Fibroblast of skin of right biceps (primary cell): ENCODE measurements around the gene CFAP68.
"Not testable (repeated sequence)": the region's sequence is repeated elsewhere in the genome, so short reads cannot be mapped to it uniquely, and the experiment has no call there.

Experiments
- DNase-seq: peaks from one replicate; pipeline ENCODE4 v3.0.0-alpha.2; 2013

CFAP68 gene

DNA sequence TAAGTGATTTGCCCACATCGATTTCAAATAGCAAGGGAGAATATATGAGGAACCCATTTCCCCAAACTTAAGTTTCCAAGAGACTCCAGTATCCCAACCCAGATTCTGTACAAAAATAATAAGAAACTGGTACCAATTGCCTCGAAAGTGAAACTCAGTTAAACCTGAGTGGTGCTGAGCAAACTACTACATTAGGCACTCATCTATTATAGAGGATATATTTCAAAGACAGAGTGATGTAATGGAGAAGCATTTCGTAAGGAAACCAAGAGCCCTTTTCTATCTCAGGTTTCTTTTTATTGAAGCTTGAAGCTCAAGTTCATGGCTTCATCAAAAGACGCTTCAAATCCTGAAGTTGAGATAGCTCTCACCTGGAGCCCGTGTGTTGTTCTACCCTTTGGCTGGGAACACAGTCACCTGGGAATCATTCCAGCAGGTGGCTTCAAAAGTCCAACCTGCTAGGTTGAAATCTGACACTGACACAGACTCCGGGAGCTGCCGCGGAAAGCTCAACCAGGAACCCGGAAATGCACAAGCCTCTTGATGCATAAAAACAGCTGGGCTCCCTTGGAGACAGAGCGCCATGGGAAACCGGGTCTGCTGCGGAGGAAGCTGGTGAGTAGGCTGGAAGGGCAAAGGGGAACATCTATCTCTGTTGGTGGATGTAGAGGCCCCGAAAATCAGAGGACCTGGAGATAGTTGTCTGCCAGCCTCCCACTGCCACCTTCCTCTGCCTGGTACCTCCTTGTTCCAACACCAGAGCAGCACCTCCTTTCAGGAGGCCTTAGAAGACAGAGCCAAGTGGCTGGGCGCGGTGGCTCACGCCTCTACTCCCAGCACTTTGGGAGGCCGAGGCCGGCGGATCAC lies 39.3 kb downstream of the CFAP68 start, which contains the start of gene C11orf52:
TSS of gene C11orf52 (plus strand) at position 524 of the 867 bp plus-strand sequence. CDS start at position 584, 60 bp downstream.
- DNase-seq, result peak; percentile 62

DNA sequence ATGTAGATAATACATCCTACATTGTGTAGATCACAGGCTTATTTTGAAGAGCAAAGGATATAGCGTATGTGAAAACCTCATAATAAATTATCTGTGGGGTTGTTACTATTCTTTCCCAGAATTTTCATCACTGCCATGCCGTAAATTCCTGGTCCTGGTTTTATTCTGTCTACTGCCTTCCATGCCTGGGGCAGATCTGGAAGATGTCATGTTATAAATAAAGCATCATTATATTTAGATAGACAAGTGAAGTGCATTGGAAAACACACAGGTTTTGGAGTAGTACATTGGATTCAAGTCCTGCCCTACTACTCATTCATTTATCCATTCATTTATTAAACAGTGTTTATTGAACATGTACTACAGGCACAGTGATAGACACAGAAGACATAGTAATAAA lies 41.6 kb downstream of the CFAP68 start:
- DNase-seq, result no peak

DNA sequence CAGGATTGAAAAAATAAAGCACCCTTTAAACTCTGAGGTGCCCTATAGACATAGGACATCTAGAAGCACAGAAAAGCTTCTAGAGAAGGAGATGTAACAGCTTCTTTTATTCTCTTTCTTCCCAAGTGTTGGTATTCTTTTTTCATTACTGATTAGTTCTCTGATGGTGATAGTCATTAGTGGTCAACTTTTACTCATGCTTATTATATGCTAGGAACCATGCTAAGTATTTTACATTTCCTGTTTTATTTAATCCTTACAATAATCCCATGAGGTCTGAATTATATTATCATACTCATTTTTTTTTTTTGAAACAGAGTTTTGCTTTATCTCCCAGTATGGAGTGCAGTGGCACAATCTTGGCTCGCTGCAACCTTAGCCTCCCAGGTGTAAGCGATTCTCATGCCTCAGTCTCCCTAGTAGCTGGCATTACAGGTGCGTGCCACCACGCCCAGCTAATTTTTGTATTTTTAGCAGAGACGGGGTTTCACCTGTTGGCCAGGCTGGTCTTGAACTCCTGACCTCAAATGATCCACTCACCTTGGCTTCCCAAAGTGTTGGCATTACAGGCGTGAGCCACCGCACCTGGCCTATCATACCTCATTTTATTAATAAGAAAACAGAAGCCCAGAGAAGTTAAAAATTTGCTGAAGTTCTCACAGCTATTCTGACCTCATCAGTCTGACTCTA lies 42.3 kb downstream of the CFAP68 start:
- DNase-seq, result peak; percentile 42

DNA sequence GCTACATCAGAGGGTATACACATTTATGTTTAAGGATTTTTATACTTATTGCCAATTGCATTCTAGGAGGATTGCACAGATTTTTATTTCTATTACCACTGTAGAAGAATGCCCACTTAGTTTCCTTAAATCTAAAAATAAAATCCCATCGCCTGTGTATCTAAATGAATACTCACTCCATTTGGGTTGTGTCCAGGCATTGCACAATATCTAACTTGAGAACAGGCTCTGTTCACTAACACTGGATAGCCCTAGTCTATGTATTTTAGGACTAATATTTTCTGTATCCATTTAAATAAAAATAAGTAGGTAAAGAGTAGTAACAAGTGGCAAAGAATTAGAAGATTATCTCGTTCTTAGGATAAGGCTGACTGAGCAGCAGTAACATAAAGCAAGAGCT lies 43.5 kb downstream of the CFAP68 start:
- DNase-seq, result peak; percentile 89

DNA sequence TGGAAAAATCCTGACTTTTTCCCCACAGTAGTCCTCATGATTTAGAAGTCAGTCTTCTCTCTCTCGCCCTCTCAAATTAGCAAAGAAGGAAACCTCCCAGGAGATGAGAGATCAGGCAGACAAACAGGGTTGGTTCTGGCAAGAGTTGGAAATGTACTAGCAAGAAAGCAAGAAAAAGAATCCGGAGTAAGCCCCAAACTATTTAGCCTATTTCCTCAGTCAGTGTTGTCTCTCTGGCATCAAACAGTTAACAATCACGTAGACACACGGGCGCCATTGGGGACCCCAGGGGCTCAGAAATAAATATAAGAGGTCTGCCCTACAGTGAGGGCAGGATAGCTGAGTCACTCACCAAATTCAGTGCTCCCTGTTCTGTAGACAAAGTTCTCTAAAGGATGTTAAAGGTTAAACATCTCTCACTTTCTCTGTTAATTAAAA lies 44.0 kb downstream of the CFAP68 start:
- DNase-seq, result peak; percentile 88

DNA sequence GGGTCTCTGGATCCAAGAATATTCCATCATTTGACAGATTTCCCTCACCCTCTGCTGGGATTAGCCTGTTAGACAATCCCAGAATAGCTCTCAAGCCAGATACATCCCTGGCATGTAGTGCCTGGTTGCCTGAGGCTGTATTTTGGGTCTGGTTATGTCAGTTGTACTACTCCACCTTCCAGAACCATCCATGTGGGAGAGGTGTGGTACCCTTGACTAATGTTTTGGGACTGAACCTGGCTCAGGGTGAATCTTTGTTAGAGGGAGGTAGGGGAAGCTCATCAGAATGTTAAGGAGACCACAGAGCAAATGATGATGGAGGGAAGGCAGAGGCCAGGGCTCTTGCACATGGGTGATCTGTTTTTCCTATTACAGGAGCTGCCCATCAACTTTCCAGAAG lies 44.6 kb downstream of the CFAP68 start:
- no peak for DNase-seq

DNA sequence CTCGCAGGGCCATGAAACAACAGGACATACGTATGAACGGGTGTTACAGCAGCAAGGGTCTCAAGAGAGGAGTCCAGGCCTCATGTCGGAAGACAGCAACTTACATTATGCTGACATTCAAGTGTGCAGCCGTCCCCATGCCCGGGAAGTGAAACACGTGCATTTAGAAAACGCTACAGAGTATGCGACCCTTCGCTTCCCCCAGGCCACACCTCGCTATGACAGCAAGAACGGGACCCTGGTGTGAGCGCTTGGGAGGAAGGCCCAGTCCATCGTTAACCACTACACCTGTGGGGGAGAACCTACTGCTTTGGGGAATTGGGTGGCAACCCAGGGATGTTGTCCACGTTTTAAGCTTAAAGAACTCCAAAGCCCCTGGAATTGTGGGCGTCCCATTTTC lies 46.6 kb downstream of the CFAP68 start:
- DNase-seq, result no peak

DNA sequence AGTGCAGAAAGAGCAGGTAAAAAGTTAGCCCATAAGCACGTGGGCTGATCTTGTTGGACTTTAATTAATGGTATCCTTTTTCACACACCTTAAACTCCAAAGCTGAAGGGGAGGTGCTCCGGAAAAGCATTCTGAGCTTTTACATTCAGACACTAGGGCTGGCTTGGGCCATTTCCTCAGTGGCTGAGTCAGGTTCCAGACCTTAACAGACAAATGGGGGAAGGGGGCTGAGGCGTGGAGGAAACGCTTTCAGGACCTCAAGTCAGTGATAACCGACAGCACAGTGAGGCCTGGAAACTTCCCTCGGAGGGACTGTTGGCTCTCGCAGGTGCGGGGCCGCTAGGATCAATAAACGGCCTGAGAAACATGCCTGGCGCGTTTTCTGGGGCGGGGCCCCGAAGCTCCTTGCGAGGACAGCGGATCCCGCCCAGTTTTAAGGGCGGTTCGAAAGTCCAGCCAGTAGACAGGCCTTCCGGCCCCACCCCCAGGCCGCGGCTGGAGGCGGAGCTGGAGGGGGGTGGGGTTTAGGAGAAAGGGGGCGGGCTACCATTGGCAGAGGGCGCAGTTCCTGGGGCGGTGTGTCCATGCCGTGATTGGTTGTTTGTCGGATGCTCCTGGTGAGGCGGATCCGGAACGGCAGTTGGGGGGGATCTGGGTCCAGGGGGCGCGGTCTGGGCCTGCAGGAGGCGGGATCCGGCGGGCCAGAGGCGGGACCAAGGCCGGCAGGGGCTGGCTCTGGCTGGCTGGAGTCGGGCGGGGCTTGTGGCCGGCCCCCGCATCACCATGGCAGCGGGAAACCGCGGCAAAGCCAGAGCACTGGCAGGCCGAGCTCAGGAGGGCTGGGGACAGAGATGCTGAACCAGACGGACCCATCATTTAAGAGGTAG lies 47.4 kb downstream of the CFAP68 start:
- peak; percentile 97 for DNase-seq

DNA sequence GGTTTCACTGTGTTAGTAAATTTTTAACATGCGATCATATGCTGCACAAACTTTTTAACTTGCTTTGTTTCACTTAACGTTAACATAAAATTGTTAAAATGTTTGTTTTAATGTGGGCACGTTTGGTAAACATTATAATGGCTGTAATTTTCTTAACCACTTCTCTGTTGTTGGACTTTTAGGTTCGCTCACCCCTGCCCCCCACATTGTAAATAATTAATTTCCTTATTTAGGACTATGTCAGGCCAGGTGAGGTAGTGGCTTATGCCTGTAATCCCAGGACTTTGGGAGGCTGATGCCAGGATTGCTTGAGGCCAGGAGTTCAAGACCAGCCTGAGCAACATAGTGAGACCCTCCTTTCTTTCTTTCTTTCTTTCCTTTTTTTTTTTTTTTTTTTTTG lies 51.1 kb downstream of the CFAP68 start:
- DNase-seq, result no peak

DNA sequence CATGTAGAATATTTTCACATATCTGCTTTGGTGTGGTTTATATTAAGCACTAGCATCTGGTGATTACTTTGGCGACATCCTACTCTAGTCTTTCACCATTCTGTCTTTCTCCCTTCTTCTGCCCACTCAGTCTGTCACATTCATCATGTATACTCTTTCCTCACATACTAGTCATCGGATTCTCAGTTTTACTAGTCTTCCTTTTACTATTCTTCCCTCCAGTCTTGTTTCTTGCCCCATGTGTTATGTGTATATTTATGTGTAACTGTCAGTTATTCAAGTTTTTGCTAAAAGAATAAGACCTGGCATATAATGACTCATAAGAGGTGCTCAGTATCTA lies 53.2 kb downstream of the CFAP68 start:
- peak; percentile 30 for DNase-seq

DNA sequence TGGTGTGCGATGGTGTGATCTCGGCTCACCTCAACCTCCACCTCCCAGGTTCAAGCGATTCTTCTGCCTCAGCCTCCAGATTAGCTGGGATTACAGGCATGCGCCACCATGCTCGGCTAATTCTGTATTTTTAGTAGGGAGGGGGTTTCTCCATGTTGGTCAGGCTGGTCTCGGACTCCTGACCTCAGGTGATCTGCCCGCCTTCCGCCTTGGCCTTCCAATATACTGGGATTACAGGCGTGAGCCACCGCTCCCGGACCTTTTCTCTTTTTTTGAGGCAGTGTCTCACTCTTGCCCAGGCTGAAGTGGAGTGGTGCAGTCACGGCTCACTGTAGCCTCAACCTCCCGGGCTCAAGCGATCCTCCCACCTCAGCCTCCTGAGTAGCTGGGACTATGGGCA lies 53.8 kb downstream of the CFAP68 start:
- not testable (repeated sequence) for DNase-seq

DNA sequence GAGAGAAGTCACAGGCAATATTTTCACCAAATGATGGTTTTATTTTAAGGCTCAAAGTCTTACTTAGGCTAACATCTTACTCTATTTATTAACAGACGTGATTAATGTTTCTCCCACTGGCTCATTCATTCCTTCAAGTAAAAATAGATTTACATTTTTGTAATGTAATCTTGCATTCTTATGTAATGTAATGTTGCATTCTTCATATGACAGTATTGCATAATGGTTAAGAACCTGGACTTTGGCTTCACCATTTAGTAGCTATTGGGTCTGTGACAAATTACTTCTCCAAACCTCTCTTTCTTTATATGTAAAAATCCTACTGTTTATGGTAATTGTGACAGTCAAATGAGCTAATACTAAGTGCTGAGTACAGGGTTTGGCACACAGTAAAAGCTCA lies 54.5 kb downstream of the CFAP68 start:
- peak; percentile 50 for DNase-seq

DNA sequence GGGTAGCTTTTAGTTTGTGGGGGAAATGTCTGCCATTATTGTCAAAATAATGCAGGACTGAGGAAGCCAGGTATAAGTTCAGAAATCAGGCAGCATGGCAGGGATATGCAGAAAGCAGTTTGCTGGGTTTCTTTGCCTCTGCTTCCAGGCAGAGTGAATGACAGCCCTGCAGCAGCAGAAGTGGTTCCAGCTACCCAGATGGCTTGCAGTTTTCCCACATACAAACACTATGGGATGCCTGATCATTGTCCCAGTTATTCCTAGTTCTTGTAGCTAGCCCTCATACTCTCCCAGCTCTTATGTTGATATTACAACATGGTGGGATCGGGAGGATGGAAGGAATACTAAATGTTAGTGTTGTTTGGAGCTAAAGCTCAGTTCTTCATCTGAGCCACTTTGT lies 55.0 kb downstream of the CFAP68 start:
- DNase-seq, result no peak
